SK-N-SH (cell line): ENCODE results near the gene ZNF845. TPM values are rescaled to one million over a fixed set of nuclear protein-coding genes. Genes with fewer than 3 reads are reported as not detected.

Source experiments
- CTCF ChIA-PET: fragments of 300-600, 350-600 bp; formaldehyde crosslinking; extraction: SDS; loops from one replicate; lab custom pipeline; 2021; lab: Yijun Ruan, JAX
- POLR2A ChIA-PET: fragments of 350-600 bp; sonication (Branson Sonifier 250); formaldehyde crosslinking; extraction: SDS; loops from one replicate; lab custom pipeline; 2020; ENCODE audit warnings: antibody characterized with exemption, inconsistent platforms; lab: Yijun Ruan, JAX
- DNase-seq: peaks from one replicate; pipeline ENCODE4 v3.0.0; 2012
- H2AFZ ChIP-seq: fragments of 200-600 bp; sonication (generic); 2 replicates; pipeline ENCODE4 v1.8.1; 2016; ENCODE audit warnings: antibody characterized with exemption, mild to moderate bottlenecking, low read depth
- H3F3A ChIP-seq: fragments of 200-600 bp; sonication (generic); replicated peaks from 2 replicates; pipeline ENCODE3; 2016; ENCODE audit warnings: antibody characterized with exemption, mild to moderate bottlenecking; ENCODE audit not compliant: insufficient read depth
- H3K27ac ChIP-seq, 2 experiments: fragments of 200-500 bp in 1 of 2; fragments of 200-600 bp in 1 of 2; sonication (Bioruptor generic) in 1 of 2; sonication (generic), shearing (Covaris generic) in 1 of 2; 2 replicates each; pipeline versions ENCODE4 v1.5.1 to v1.6.1; 2014 to 2016; ENCODE audit warnings: low read depth in 2 of 2, inconsistent platforms in 1 of 2, low read length in 1 of 2, mild to moderate bottlenecking in 1 of 2, mixed read lengths in 1 of 2
- H3K27me3 ChIP-seq: fragments of 200-600 bp; sonication (generic), shearing (Covaris generic); 2 replicates; pipeline ENCODE4 v1.6.1; 2016; ENCODE audit warnings: mixed run types; ENCODE audit not compliant: insufficient read depth
- H3K36me3 ChIP-seq, 2 experiments: fragments of 200-500 bp in 1 of 2; fragments of 200-600 bp in 1 of 2; sonication (Bioruptor generic) in 1 of 2; sonication (generic) in 1 of 2; replicated peaks in 1 of 2; 2 replicates each; pipeline versions ENCODE3 to v1.5.1; 2014 to 2016; ENCODE audit warnings: low read length in 1 of 2, mild to moderate bottlenecking in 1 of 2; ENCODE audit not compliant: insufficient read depth in 2 of 2, control insufficient read depth in 1 of 2
- H3K4me1 ChIP-seq, 2 experiments: fragments of 200-500 bp in 1 of 2; fragments of 200-600 bp in 1 of 2; sonication (Bioruptor generic) in 1 of 2; sonication (generic), shearing (Covaris generic) in 1 of 2; 2 replicates each; pipeline versions ENCODE4 v1.5.1 to v1.6.1; 2014 to 2016; ENCODE audit warnings: low read depth in 1 of 2, low read length in 1 of 2, mixed run types in 1 of 2; ENCODE audit not compliant: insufficient read depth in 2 of 2, control insufficient read depth in 1 of 2
- H3K4me2 ChIP-seq: fragments of 200-600 bp; sonication (generic), shearing (Covaris generic); 2 replicates; pipeline ENCODE4 v1.6.1; 2017; ENCODE audit warnings: mixed run types
- H3K4me3 ChIP-seq, 2 experiments: fragments of 200-500 bp in 1 of 2; fragments of 200-600 bp in 1 of 2; sonication (Bioruptor generic) in 1 of 2; sonication (generic), shearing (Covaris generic) in 1 of 2; 2 replicates each; pipeline versions ENCODE4 v1.5.1 to v1.8.1; 2014 to 2016; ENCODE audit warnings: low read depth in 2 of 2, inconsistent platforms in 1 of 2, low read length in 1 of 2, mild to moderate bottlenecking in 1 of 2, mixed read lengths in 1 of 2, moderate library complexity in 1 of 2
- H3K79me2 ChIP-seq: fragments of 200-600 bp; sonication (generic); 2 replicates; pipeline ENCODE4 v1.8.1; 2017; ENCODE audit warnings: mild to moderate bottlenecking; ENCODE audit not compliant: insufficient read depth
- H3K9ac ChIP-seq: fragments of 200-600 bp; sonication (generic); 2 replicates; pipeline ENCODE4 v1.6.1; 2017; ENCODE audit warnings: mixed run types
- H3K9me2 ChIP-seq: fragments of 200-600 bp; sonication (generic); 2 replicates; pipeline ENCODE4 v1.6.1; 2017; ENCODE audit warnings: mixed run types
- H3K9me3 ChIP-seq: fragments of 200-600 bp; sonication (generic); 2 replicates; pipeline ENCODE4 v1.6.1; 2017; ENCODE audit warnings: mixed run types, mild to moderate bottlenecking, moderate library complexity
- H4K20me1 ChIP-seq: fragments of 200-600 bp; sonication (generic); 2 replicates; pipeline ENCODE4 v1.6.1; 2017; ENCODE audit warnings: mild to moderate bottlenecking, mixed run types; ENCODE audit not compliant: insufficient read depth
- EZH2phosphoT487 ChIP-seq: fragments of 200-600 bp; sonication (generic); IDR thresholded peaks from 2 replicates; pipeline ENCODE4 v1.6.1; 2017; ENCODE audit warnings: low read depth, mixed run types, mild to moderate bottlenecking, antibody characterized with exemption, moderate library complexity, borderline replicate concordance
- FOXM1 ChIP-seq: IDR thresholded peaks from 2 replicates; pipeline ENCODE4 v1.4.0; 2012; ENCODE audit warnings: low read depth, mild to moderate bottlenecking
- GABPA ChIP-seq: IDR thresholded peaks from 2 replicates; pipeline ENCODE4 v1.4.0; 2012; ENCODE audit warnings: low read depth, mild to moderate bottlenecking
- GATA2 ChIP-seq: sonication (generic); formaldehyde crosslinking; IDR thresholded peaks from 2 replicates; pipeline ENCODE4 v1.5.0; 2020; ENCODE audit warnings: mild to moderate bottlenecking, missing genetic modification reagents
- MEF2A ChIP-seq: IDR thresholded peaks from 2 replicates; pipeline ENCODE4 v1.4.0; 2012; ENCODE audit warnings: low read depth, borderline replicate concordance
- NFIC ChIP-seq: IDR thresholded peaks from 2 replicates; pipeline ENCODE4 v1.4.0; 2012; ENCODE audit warnings: borderline replicate concordance
- NRF1 ChIP-seq: IDR thresholded peaks from 2 replicates; pipeline ENCODE4 v1.6.1; 2012; ENCODE audit warnings: low read depth, mild to moderate bottlenecking, low read length
- POLR2AphosphoS5 ChIP-seq: IDR thresholded peaks from 2 replicates; pipeline ENCODE4 v1.6.1; 2012; ENCODE audit warnings: low read depth, low read length
- RAD21 ChIP-seq: IDR thresholded peaks from 2 replicates; pipeline ENCODE4 v1.6.1; 2012; ENCODE audit warnings: mild to moderate bottlenecking, low read length
- RCOR1 ChIP-seq: fragments of 150-350 bp; IDR thresholded peaks from 2 replicates; pipeline ENCODE4 v1.6.1; 2017; ENCODE audit warnings: antibody characterized with exemption, low read length
- TEAD4 ChIP-seq: IDR thresholded peaks from 2 replicates; pipeline ENCODE4 v1.4.0; 2012; ENCODE audit warnings: mild to moderate bottlenecking, borderline replicate concordance; ENCODE audit not compliant: insufficient read depth
- YY1 ChIP-seq: IDR thresholded peaks from 2 replicates; pipeline ENCODE4 v1.4.0; 2012; ENCODE audit warnings: low read depth, mild to moderate bottlenecking
- WGBS: methylation state at CpG from one replicate; pipeline ENCODE4 v1.1.6; 2017; ENCODE audit warnings: low lambda C conversion rate; 5-methylcytosine and 5-hydroxymethylcytosine counted together
- polyA plus RNA-seq, 3 experiments: library from polyadenylated mRNA; depleted of rRNA; stranded (reverse); fragments of >200 nt; gene quantifications; 2 replicates each; pipeline ENCODE4 v1.2.3, GENCODE V29; 2012
- TF ChIP-seq, protein P1 (sequence below): IDR thresholded peaks from 2 replicates; pipeline ENCODE4 v1.6.1; 2012; ENCODE audit warnings: mild to moderate bottlenecking, low read depth, low read length, moderate library complexity
- TF ChIP-seq, protein P2 (sequence below): IDR thresholded peaks from 2 replicates; pipeline ENCODE4 v1.4.0; 2012; ENCODE audit warnings: low read depth
- TF ChIP-seq, protein P3 (sequence below): IDR thresholded peaks from 2 replicates; pipeline ENCODE4 v1.4.0; 2012; ENCODE audit warnings: low read depth, borderline replicate concordance
- TF ChIP-seq, protein P4 (sequence below): fragments of 200-600 bp; sonication (generic); IDR thresholded peaks from 2 replicates; pipeline ENCODE4 v1.6.1; 2017; ENCODE audit warnings: antibody characterized with exemption, mild to moderate bottlenecking, moderate library complexity
- TF ChIP-seq, protein P5 (sequence below): IDR thresholded peaks from 2 replicates; pipeline ENCODE4; 2012
- TF ChIP-seq, protein P6 (sequence below): fragments of 150-350 bp; IDR thresholded peaks from 2 replicates; pipeline ENCODE4 v1.6.1; 2016; ENCODE audit warnings: mild to moderate bottlenecking, low read depth, low read length

Gene ZNF845
- polyA plus RNA-seq, 1 of the 3 experiments (the other 2 are of a cell fraction), result 0.77 TPM

DNA sequence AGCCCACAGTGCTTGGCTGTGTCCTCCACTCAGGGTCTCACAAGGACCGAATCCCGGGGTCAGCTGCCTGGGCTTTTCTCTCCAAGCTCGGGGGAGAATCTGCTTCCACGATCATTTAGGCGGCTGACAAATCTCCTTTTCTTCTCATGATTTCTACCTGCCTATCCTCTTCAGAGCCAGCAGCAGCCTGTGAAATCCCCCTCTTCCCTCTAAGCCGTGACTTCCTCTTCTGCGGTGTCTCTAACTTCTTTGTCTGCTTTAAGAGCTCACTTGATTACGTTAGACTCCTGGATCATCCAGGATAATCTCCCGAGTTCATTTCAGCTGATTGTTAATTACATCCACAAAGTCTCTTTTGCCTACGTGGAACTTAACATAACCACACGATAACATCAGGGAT, 22.5 kb upstream of the ZNF845 start:
- POLR2A ChIA-PET, result no interaction called here
- Histone ChIP-seq H3K9me2 (no peaks in the 10 kb centered on the region), H3K27me3 (peaks cover 8% of the 10 kb centered on the region; the same call in 1 of the 2 replicates), H3K4me3 (peak overlapping the region in 1 of 2 experiments; percentile 33; a peak in 1 of 4 replicates), H3K27ac (no peak overlapping the region), H4K20me1 (no peaks in the 10 kb centered on the region), H3K9ac (no peak overlapping the region), H3K9me3 (no peaks in the 10 kb centered on the region), H2AFZ (no peak overlapping the region), H3K79me2 (no peaks in the 10 kb centered on the region), H3F3A (no peaks in the 10 kb centered on the region)
- WGBS, result under 1% methylated on average over 11 of the region's 11 CpGs
- CTCF ChIA-PET, result interaction anchor here (1.0 kb wide), 1 partner anchor 56 kb away, joined by 3 read pairs; no protein-coding TSS in a partner anchor
- DNase-seq, result no peak
- TF ChIP-seq RAD21 (no peak), NRF1 (no peak), FOXM1 (no peak), NFIC (no peak), TEAD4 (no peak), GATA2 (CRISPR knock-in tag) (no peak), EZH2phosphoT487 (no peak), POLR2AphosphoS5 (no peak), GABPA (no peak), YY1 (no peak), MEF2A (no peak), RCOR1 (no peak)
- TF ChIP-seq, protein P1, sequence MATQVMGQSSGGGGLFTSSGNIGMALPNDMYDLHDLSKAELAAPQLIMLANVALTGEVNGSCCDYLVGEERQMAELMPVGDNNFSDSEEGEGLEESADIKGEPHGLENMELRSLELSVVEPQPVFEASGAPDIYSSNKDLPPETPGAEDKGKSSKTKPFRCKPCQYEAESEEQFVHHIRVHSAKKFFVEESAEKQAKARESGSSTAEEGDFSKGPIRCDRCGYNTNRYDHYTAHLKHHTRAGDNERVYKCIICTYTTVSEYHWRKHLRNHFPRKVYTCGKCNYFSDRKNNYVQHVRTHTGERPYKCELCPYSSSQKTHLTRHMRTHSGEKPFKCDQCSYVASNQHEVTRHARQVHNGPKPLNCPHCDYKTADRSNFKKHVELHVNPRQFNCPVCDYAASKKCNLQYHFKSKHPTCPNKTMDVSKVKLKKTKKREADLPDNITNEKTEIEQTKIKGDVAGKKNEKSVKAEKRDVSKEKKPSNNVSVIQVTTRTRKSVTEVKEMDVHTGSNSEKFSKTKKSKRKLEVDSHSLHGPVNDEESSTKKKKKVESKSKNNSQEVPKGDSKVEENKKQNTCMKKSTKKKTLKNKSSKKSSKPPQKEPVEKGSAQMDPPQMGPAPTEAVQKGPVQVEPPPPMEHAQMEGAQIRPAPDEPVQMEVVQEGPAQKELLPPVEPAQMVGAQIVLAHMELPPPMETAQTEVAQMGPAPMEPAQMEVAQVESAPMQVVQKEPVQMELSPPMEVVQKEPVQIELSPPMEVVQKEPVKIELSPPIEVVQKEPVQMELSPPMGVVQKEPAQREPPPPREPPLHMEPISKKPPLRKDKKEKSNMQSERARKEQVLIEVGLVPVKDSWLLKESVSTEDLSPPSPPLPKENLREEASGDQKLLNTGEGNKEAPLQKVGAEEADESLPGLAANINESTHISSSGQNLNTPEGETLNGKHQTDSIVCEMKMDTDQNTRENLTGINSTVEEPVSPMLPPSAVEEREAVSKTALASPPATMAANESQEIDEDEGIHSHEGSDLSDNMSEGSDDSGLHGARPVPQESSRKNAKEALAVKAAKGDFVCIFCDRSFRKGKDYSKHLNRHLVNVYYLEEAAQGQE, result no peak
- TF ChIP-seq, protein P2, sequence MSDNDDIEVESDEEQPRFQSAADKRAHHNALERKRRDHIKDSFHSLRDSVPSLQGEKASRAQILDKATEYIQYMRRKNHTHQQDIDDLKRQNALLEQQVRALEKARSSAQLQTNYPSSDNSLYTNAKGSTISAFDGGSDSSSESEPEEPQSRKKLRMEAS, result no peak
- TF ChIP-seq, protein P3, sequence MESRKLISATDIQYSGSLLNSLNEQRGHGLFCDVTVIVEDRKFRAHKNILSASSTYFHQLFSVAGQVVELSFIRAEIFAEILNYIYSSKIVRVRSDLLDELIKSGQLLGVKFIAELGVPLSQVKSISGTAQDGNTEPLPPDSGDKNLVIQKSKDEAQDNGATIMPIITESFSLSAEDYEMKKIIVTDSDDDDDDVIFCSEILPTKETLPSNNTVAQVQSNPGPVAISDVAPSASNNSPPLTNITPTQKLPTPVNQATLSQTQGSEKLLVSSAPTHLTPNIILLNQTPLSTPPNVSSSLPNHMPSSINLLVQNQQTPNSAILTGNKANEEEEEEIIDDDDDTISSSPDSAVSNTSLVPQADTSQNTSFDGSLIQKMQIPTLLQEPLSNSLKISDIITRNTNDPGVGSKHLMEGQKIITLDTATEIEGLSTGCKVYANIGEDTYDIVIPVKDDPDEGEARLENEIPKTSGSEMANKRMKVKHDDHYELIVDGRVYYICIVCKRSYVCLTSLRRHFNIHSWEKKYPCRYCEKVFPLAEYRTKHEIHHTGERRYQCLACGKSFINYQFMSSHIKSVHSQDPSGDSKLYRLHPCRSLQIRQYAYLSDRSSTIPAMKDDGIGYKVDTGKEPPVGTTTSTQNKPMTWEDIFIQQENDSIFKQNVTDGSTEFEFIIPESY, result no peak
- TF ChIP-seq, protein P4, sequence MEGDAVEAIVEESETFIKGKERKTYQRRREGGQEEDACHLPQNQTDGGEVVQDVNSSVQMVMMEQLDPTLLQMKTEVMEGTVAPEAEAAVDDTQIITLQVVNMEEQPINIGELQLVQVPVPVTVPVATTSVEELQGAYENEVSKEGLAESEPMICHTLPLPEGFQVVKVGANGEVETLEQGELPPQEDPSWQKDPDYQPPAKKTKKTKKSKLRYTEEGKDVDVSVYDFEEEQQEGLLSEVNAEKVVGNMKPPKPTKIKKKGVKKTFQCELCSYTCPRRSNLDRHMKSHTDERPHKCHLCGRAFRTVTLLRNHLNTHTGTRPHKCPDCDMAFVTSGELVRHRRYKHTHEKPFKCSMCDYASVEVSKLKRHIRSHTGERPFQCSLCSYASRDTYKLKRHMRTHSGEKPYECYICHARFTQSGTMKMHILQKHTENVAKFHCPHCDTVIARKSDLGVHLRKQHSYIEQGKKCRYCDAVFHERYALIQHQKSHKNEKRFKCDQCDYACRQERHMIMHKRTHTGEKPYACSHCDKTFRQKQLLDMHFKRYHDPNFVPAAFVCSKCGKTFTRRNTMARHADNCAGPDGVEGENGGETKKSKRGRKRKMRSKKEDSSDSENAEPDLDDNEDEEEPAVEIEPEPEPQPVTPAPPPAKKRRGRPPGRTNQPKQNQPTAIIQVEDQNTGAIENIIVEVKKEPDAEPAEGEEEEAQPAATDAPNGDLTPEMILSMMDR, result no peak
- TF ChIP-seq, protein P5, sequence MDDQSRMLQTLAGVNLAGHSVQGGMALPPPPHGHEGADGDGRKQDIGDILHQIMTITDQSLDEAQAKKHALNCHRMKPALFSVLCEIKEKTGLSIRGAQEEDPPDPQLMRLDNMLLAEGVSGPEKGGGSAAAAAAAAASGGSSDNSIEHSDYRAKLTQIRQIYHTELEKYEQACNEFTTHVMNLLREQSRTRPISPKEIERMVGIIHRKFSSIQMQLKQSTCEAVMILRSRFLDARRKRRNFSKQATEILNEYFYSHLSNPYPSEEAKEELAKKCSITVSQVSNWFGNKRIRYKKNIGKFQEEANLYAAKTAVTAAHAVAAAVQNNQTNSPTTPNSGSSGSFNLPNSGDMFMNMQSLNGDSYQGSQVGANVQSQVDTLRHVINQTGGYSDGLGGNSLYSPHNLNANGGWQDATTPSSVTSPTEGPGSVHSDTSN, result no peak
- TF ChIP-seq, protein P6, sequence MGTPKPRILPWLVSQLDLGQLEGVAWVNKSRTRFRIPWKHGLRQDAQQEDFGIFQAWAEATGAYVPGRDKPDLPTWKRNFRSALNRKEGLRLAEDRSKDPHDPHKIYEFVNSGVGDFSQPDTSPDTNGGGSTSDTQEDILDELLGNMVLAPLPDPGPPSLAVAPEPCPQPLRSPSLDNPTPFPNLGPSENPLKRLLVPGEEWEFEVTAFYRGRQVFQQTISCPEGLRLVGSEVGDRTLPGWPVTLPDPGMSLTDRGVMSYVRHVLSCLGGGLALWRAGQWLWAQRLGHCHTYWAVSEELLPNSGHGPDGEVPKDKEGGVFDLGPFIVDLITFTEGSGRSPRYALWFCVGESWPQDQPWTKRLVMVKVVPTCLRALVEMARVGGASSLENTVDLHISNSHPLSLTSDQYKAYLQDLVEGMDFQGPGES, result no peak
- TF ChIP-seq, all 33 proteins: peak for 0
- no peaks in the 10 kb centered on the region for H3K36me3 ChIP-seq
- H3K4me2 ChIP-seq, result peak overlapping the region; percentile 25; the same call in 1 of the 2 replicates
- peaks cover 0 to 3% of the 10 kb centered on the region in 2 experiments; a peak in 1 of 4 replicates for H3K4me1 ChIP-seq
